Gastrocnemius medialis (tissue), 4 donors: ENCODE measurements around the gene KRTAP19-4.

Experiments used
- POLR2A ChIP-seq, 2 donors: fragments of 450-650 bp; IDR thresholded peaks; one replicate each; pipeline ENCODE4 v1.6.1; 2017; ENCODE audit warnings: antibody characterized with exemption in 2 of 2, mild to moderate bottlenecking in 2 of 2, moderate library complexity in 2 of 2
- TF ChIP-seq, protein P1 (sequence below), 5 experiments: fragments of 450-650 bp in 3 of 5; fragments of 200-600 bp in 2 of 5; sonication (generic) in 2 of 5; IDR thresholded peaks in 4 of 5; conservative IDR thresholded peaks in 1 of 5; 1 replicate in 4 of 5; 2 replicates in 1 of 5; pipeline ENCODE4 v1.5.1; 2016 to 2019; ENCODE audit warnings: antibody characterized with exemption in 5 of 5, mild to moderate bottlenecking in 3 of 5, moderate library complexity in 3 of 5

DNA sequence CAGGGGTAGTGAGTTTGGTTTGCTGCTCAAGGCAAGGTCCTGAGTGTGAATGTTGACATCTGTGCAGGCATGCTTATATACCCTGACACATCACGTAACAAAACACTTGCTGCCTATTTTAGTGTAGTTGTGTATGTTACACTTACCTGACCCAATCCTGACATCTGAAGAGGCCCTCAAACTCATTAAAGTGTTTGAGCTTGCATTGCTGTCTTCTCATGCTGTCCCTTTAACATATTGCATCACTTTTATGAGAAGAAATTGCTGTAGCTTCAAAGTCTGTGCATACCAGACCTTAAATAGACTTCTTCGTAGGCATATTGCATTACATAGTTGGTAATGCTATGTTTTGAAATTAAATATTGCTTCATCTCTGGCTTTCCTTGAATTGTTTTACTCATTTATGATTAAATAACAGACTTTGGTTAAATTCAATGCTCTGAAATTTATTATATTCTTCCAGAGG lies 5.0 kb downstream of the KRTAP19-4 start, which contains the start of gene KRTAP19-3:
- TF ChIP-seq POLR2A (IDR thresholded peaks at IDR 0.05): no peak
- TF ChIP-seq, protein P1, sequence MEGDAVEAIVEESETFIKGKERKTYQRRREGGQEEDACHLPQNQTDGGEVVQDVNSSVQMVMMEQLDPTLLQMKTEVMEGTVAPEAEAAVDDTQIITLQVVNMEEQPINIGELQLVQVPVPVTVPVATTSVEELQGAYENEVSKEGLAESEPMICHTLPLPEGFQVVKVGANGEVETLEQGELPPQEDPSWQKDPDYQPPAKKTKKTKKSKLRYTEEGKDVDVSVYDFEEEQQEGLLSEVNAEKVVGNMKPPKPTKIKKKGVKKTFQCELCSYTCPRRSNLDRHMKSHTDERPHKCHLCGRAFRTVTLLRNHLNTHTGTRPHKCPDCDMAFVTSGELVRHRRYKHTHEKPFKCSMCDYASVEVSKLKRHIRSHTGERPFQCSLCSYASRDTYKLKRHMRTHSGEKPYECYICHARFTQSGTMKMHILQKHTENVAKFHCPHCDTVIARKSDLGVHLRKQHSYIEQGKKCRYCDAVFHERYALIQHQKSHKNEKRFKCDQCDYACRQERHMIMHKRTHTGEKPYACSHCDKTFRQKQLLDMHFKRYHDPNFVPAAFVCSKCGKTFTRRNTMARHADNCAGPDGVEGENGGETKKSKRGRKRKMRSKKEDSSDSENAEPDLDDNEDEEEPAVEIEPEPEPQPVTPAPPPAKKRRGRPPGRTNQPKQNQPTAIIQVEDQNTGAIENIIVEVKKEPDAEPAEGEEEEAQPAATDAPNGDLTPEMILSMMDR (IDR thresholded peaks at IDR 0.05 in 4 of 5, conservative IDR thresholded peaks at IDR 0.05 in 1 of 5): no peak
